Raji (cell line): Measurements from ENCODE around the gene CXorf65.

Experiments
- POLR2A ChIP-seq: IDR thresholded peaks from 2 replicates; pipeline ENCODE4 v1.6.1; 2011; ENCODE audit warnings: low read depth, low read length, control low read depth; ENCODE audit not compliant: insufficient read depth

Gene CXorf65

GRCh38 chrX:71106427-71106826 is at the start of gene CXorf65:
Gene CXorf65, minus strand, starts transcription at chrX:71106740. Its CDS starts 184 bp downstream, at chrX:71106556.
- TF ChIP-seq POLR2A: no peak

- TF ChIP-seq POLR2A: no peak
Measured at GRCh38 chrX:71154641-71155040, 48.1 kb upstream of the CXorf65 start.

GRCh38 chrX:71154196-71154595 is 47.7 kb upstream of the CXorf65 start:
- TF ChIP-seq POLR2A: no peak

GRCh38 chrX:71151366-71151765 is 44.8 kb upstream of the CXorf65 start:
- no peak for TF ChIP-seq POLR2A

GRCh38 chrX:71148278-71148663 is 41.7 kb upstream of the CXorf65 start:
- TF ChIP-seq POLR2A: no peak

GRCh38 chrX:71147496-71148277 is 41.1 kb upstream of the CXorf65 start:
- TF ChIP-seq POLR2A: no peak

GRCh38 chrX:71144651-71145050 is 38.1 kb upstream of the CXorf65 start, which contains the start of gene NLGN3:
Gene NLGN3, plus strand, starts transcription at chrX:71144841. Its CDS starts 2,909 bp downstream, at chrX:71147750.
- TF ChIP-seq POLR2A: no peak

GRCh38 chrX:71143508-71143907 is 37.0 kb upstream of the CXorf65 start:
- TF ChIP-seq POLR2A: no peak

- TF ChIP-seq POLR2A: no peak
Measured at GRCh38 chrX:71140440-71140839, 33.9 kb upstream of the CXorf65 start.

GRCh38 chrX:71131510-71131909 is 25.0 kb upstream of the CXorf65 start:
- TF ChIP-seq POLR2A: no peak

- TF ChIP-seq POLR2A: no peak
Measured at GRCh38 chrX:71128915-71129765, 22.6 kb upstream of the CXorf65 start.

- TF ChIP-seq POLR2A: no peak
Measured at GRCh38 chrX:71128166-71128833, 21.8 kb upstream of the CXorf65 start.

- TF ChIP-seq POLR2A: no peak
Measured at GRCh38 chrX:71118985-71119535, 12.5 kb upstream of the CXorf65 start.

- TF ChIP-seq POLR2A: peak; percentile 57
Measured at GRCh38 chrX:71118032-71118984, 11.8 kb upstream of the CXorf65 start, which contains the start of gene MED12. Gene MED12, plus strand, starts transcription at chrX:71118596. Its CDS starts 159 bp downstream, at chrX:71118755.

- TF ChIP-seq POLR2A: no peak
Measured at GRCh38 chrX:71117358-71117757, 10.8 kb upstream of the CXorf65 start.
